ENCODE results near the gene GNAQ.

DNA sequence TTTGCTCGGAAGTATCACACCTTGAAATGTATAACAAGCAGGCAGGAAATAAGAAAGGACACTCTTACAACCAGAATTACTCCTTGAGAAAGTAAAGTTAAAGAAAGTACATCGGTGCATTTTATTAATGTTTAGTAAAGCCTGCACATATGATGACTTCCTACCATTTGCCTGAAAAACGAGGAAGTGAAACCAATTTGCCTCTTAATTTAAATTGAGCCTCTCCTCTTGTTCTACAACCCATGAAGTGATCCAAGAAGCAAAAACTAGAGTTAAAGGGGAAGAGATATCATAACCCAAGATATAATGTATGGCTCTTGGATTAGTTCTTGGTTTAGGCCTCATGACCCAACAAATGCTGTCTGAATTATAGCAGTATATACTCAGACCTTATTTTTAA, 95.6 kb downstream of the GNAQ start:
- TF ChIP-seq FOXA1 (IDR thresholded peaks at IDR 0.05) = no peak
- no peak for TF ChIP-seq FOXA1 (CRISPR knock-in tag; IDR thresholded peaks at IDR 0.05)
- TF ChIP-seq HOXA3 (CRISPR knock-in tag; IDR thresholded peaks at IDR 0.05) = no peak

All from HepG2 (cell line).